Mesenchymal stem cell (in vitro differentiated cells and primary cell): ENCODE measurements around the gene MPPED2.

Source experiments
- DNase-seq: peaks from one replicate; pipeline ENCODE4 v3.0.0-alpha.2; 2013
- H2AFZ ChIP-seq: one replicate; pipeline ENCODE4 v1.6.1; 2013; ENCODE audit warnings: low read depth, mild to moderate bottlenecking, control low read depth, inconsistent platforms, low read length, moderate library complexity
- H2AK5ac ChIP-seq: 2 replicates; pipeline ENCODE4 v1.6.1; 2013; ENCODE audit warnings: low read length, moderate library complexity, mild to moderate bottlenecking, inconsistent platforms; ENCODE audit not compliant: severe bottlenecking
- H2BK120ac ChIP-seq: one replicate; pipeline ENCODE4 v1.6.1; 2013; ENCODE audit warnings: low read depth, mild to moderate bottlenecking, inconsistent platforms, low read length, moderate library complexity
- H2BK12ac ChIP-seq, 2 experiments: one replicate each; pipeline ENCODE4 v1.6.1; 2013; ENCODE audit warnings: inconsistent platforms in 2 of 2, low read length in 2 of 2, mild to moderate bottlenecking in 2 of 2, moderate library complexity in 2 of 2, control low read depth in 1 of 2
- H2BK15ac ChIP-seq: one replicate; pipeline ENCODE4 v1.6.1; 2013; ENCODE audit warnings: mild to moderate bottlenecking, low read depth, inconsistent platforms; ENCODE audit not compliant: poor library complexity, severe bottlenecking
- H2BK5ac ChIP-seq: 2 replicates; pipeline ENCODE4 v1.6.1; 2013; ENCODE audit warnings: low read depth, mild to moderate bottlenecking, low read length, control low read depth, inconsistent platforms; ENCODE audit not compliant: poor library complexity, severe bottlenecking
- H3K14ac ChIP-seq, 2 experiments: one replicate each; pipeline ENCODE4 v1.6.1; 2013; ENCODE audit warnings: inconsistent platforms in 2 of 2, low read length in 2 of 2, control low read depth in 1 of 2, mild to moderate bottlenecking in 1 of 2, moderate library complexity in 1 of 2
- H3K18ac ChIP-seq, 2 experiments: one replicate each; pipeline ENCODE4 v1.6.1; 2013; ENCODE audit warnings: inconsistent platforms in 2 of 2, low read length in 2 of 2, control low read depth in 1 of 2, low read depth in 1 of 2, mild to moderate bottlenecking in 1 of 2
- H3K23ac ChIP-seq, 2 experiments: one replicate each; pipeline ENCODE4 v1.6.1; 2013; ENCODE audit warnings: inconsistent platforms in 2 of 2, low read length in 2 of 2, mild to moderate bottlenecking in 2 of 2, moderate library complexity in 2 of 2, control low read depth in 1 of 2
- H3K27ac ChIP-seq: 2 replicates; pipeline ENCODE4 v1.5.1; 2013; ENCODE audit warnings: mild to moderate bottlenecking, moderate library complexity, low read length, control low read depth, inconsistent platforms; ENCODE audit not compliant: poor library complexity, severe bottlenecking
- H3K27me3 ChIP-seq, 2 experiments: 2 replicates each; pipeline versions ENCODE4 v1.6.1 to v1.7.0; 2013; ENCODE audit warnings: low read length in 2 of 2, mild to moderate bottlenecking in 2 of 2, moderate library complexity in 2 of 2, control low read depth in 1 of 2, inconsistent platforms in 1 of 2; ENCODE audit not compliant: control insufficient read depth in 1 of 2, insufficient read depth in 1 of 2
- H3K36me3 ChIP-seq, 2 experiments: 2 replicates each; pipeline versions ENCODE4 v1.6.1 to v1.7.0; 2013; ENCODE audit warnings: low read length in 2 of 2, control low read depth in 1 of 2, inconsistent platforms in 1 of 2, low read depth in 1 of 2, mild to moderate bottlenecking in 1 of 2; ENCODE audit not compliant: insufficient read depth in 2 of 2, control insufficient read depth in 1 of 2
- H3K4ac ChIP-seq, 2 experiments: one replicate each; pipeline ENCODE4 v1.6.1; 2013; ENCODE audit warnings: inconsistent platforms in 2 of 2, low read length in 2 of 2, mild to moderate bottlenecking in 2 of 2, moderate library complexity in 2 of 2, control low read depth in 1 of 2, low read depth in 1 of 2
- H3K4me1 ChIP-seq: 2 replicates; pipeline ENCODE4 v1.6.1; 2013; ENCODE audit warnings: low read depth, low read length, control low read depth; ENCODE audit not compliant: control insufficient read depth, insufficient read depth
- H3K4me2 ChIP-seq: 2 replicates; pipeline ENCODE4 v1.6.1; 2013; ENCODE audit warnings: low read length, mild to moderate bottlenecking, inconsistent platforms; ENCODE audit not compliant: poor library complexity, severe bottlenecking
- H3K4me3 ChIP-seq, 2 experiments: 2 replicates each; pipeline versions ENCODE4 v1.5.1 to v1.7.0; 2013; ENCODE audit warnings: low read length in 2 of 2, mild to moderate bottlenecking in 2 of 2, control low read depth in 1 of 2, low read depth in 1 of 2; ENCODE audit not compliant: insufficient read depth in 1 of 2
- H3K79me1 ChIP-seq: replicated peaks from 2 replicates; pipeline ENCODE4 v1.6.1; 2013; ENCODE audit warnings: mild to moderate bottlenecking, control low read depth, low read length, inconsistent platforms; ENCODE audit not compliant: poor library complexity, severe bottlenecking
- H3K9ac ChIP-seq: 2 replicates; pipeline ENCODE4 v1.7.0; 2013; ENCODE audit warnings: mild to moderate bottlenecking, low read length, moderate library complexity
- H3K9me3 ChIP-seq: 2 replicates; pipeline ENCODE4 v1.7.0; 2013; ENCODE audit warnings: mild to moderate bottlenecking, low read length; ENCODE audit not compliant: control insufficient read depth
- H4K8ac ChIP-seq: one replicate; pipeline ENCODE4 v1.6.1; 2013; ENCODE audit warnings: inconsistent platforms, mild to moderate bottlenecking, low read length, moderate library complexity
- H4K91ac ChIP-seq: one replicate; pipeline ENCODE4 v1.6.1; 2013; ENCODE audit warnings: mild to moderate bottlenecking, low read length, inconsistent platforms
- WGBS: methylation state at CpG from one replicate; pipeline ENCODE4 v1.1.7; 2013; ENCODE audit warnings: mixed read lengths; 5-methylcytosine and 5-hydroxymethylcytosine counted together

MPPED2 gene

GRCh38 chr11:30582726-30583125, 3.4 kb downstream of the MPPED2 start:
- peaks cover 0 to 4% of the 10 kb centered on the region in 2 experiments for H3K36me3 ChIP-seq
- H2AFZ ChIP-seq = no peak overlapping the region
- no peak overlapping the region for H4K91ac ChIP-seq
- no peak overlapping the region for H3K27ac ChIP-seq
- H3K9me3 ChIP-seq = no peaks in the 10 kb centered on the region
- no peak overlapping the region for H2BK5ac ChIP-seq
- H3K9ac ChIP-seq = no peak overlapping the region
- H3K79me1 ChIP-seq = no peaks in the 10 kb centered on the region
- no peak overlapping the region for H2BK120ac ChIP-seq
- 92% methylated on average over 3 of the region's 4 CpGs for WGBS
- no peak for DNase-seq
- H3K14ac ChIP-seq = no peak overlapping the region
- H2BK12ac ChIP-seq = no peak overlapping the region
- H3K23ac ChIP-seq = no peak overlapping the region
- no peak overlapping the region for H4K8ac ChIP-seq
- H3K18ac ChIP-seq = no peak overlapping the region
- H3K4me2 ChIP-seq = no peak overlapping the region
- H2BK15ac ChIP-seq = no peak overlapping the region
- H3K4me1 ChIP-seq = peaks cover 27% of the 10 kb centered on the region
- H3K4ac ChIP-seq = no peak overlapping the region
- no peak overlapping the region for H2AK5ac ChIP-seq
- no peak overlapping the region for H3K4me3 ChIP-seq
- peaks cover 44 to 49% of the 10 kb centered on the region in 2 experiments for H3K27me3 ChIP-seq

- no peaks in the 10 kb centered on the region for H3K9me3 ChIP-seq
- peaks cover 0 to 4% of the 10 kb centered on the region in 2 experiments for H3K36me3 ChIP-seq
- H3K9ac ChIP-seq = no peak overlapping the region
- no peak overlapping the region for H4K91ac ChIP-seq
- H3K4me2 ChIP-seq = no peak overlapping the region
- H2BK15ac ChIP-seq = no peak overlapping the region
- H4K8ac ChIP-seq = no peak overlapping the region
- no peak overlapping the region for H3K27ac ChIP-seq
- H2BK120ac ChIP-seq = no peak overlapping the region
- H3K4me1 ChIP-seq = peaks cover 26% of the 10 kb centered on the region
- no peak overlapping the region for H3K4me3 ChIP-seq
- H3K79me1 ChIP-seq = no peaks in the 10 kb centered on the region
- no peak overlapping the region for H2BK12ac ChIP-seq
- no peak overlapping the region for H3K23ac ChIP-seq
- H2BK5ac ChIP-seq = no peak overlapping the region
- peaks cover 34 to 39% of the 10 kb centered on the region in 2 experiments for H3K27me3 ChIP-seq
- H3K14ac ChIP-seq = no peak overlapping the region
- no peak for DNase-seq
- WGBS = 90% methylated on average over 3 of the region's 3 CpGs
- no peak overlapping the region for H3K4ac ChIP-seq
- H2AFZ ChIP-seq = no peak overlapping the region
- no peak overlapping the region for H2AK5ac ChIP-seq
- no peak overlapping the region for H3K18ac ChIP-seq
Measured at GRCh38 chr11:30581675-30582074, 4.5 kb downstream of the MPPED2 start.

- no peak overlapping the region for H2AK5ac ChIP-seq
- H2BK5ac ChIP-seq = no peak overlapping the region
- no peak overlapping the region for H3K18ac ChIP-seq
- H3K79me1 ChIP-seq = no peaks in the 10 kb centered on the region
- H3K9me3 ChIP-seq = no peaks in the 10 kb centered on the region
- WGBS = 70% methylated on average over 3 of the region's 4 CpGs
- no peak overlapping the region for H3K4ac ChIP-seq
- no peak overlapping the region for H3K9ac ChIP-seq
- no peak overlapping the region for H3K27ac ChIP-seq
- no peak overlapping the region for H3K4me3 ChIP-seq
- no peak overlapping the region for H4K91ac ChIP-seq
- no peak overlapping the region for H4K8ac ChIP-seq
- H3K4me2 ChIP-seq = no peak overlapping the region
- peaks cover 27 to 34% of the 10 kb centered on the region in 2 experiments for H3K27me3 ChIP-seq
- no peaks in the 10 kb centered on the region for H3K36me3 ChIP-seq
- H3K4me1 ChIP-seq = peaks cover 15% of the 10 kb centered on the region
- H3K14ac ChIP-seq = no peak overlapping the region
- no peak overlapping the region for H3K23ac ChIP-seq
- DNase-seq = no peak
- H2AFZ ChIP-seq = no peak overlapping the region
- H2BK15ac ChIP-seq = no peak overlapping the region
- no peak overlapping the region for H2BK120ac ChIP-seq
- H2BK12ac ChIP-seq = no peak overlapping the region
Measured at GRCh38 chr11:30580573-30580972, 5.6 kb downstream of the MPPED2 start.

- no peak overlapping the region for H2BK12ac ChIP-seq
- H3K79me1 ChIP-seq = no peaks in the 10 kb centered on the region
- H2AFZ ChIP-seq = no peak overlapping the region
- no peak overlapping the region for H3K4me3 ChIP-seq
- H2BK5ac ChIP-seq = no peak overlapping the region
- H3K9me3 ChIP-seq = no peaks in the 10 kb centered on the region
- WGBS = 83% methylated on average over 2 of the region's 3 CpGs
- H2BK15ac ChIP-seq = no peak overlapping the region
- no peaks in the 10 kb centered on the region for H3K36me3 ChIP-seq
- H3K9ac ChIP-seq = no peak overlapping the region
- H3K27me3 ChIP-seq = peaks cover 17 to 25% of the 10 kb centered on the region in 2 experiments
- H3K18ac ChIP-seq = no peak overlapping the region
- H3K14ac ChIP-seq = no peak overlapping the region
- H3K4me2 ChIP-seq = no peak overlapping the region
- H4K91ac ChIP-seq = no peak overlapping the region
- H3K4ac ChIP-seq = no peak overlapping the region
- H3K4me1 ChIP-seq = peaks cover 9% of the 10 kb centered on the region
- no peak for DNase-seq
- no peak overlapping the region for H4K8ac ChIP-seq
- H2BK120ac ChIP-seq = no peak overlapping the region
- H3K27ac ChIP-seq = no peak overlapping the region
- H2AK5ac ChIP-seq = no peak overlapping the region
- H3K23ac ChIP-seq = no peak overlapping the region
Measured at GRCh38 chr11:30579415-30580175, 6.6 kb downstream of the MPPED2 start.
